ENCODE measurements around the gene NEGR1.

NEGR1 gene

DNA sequence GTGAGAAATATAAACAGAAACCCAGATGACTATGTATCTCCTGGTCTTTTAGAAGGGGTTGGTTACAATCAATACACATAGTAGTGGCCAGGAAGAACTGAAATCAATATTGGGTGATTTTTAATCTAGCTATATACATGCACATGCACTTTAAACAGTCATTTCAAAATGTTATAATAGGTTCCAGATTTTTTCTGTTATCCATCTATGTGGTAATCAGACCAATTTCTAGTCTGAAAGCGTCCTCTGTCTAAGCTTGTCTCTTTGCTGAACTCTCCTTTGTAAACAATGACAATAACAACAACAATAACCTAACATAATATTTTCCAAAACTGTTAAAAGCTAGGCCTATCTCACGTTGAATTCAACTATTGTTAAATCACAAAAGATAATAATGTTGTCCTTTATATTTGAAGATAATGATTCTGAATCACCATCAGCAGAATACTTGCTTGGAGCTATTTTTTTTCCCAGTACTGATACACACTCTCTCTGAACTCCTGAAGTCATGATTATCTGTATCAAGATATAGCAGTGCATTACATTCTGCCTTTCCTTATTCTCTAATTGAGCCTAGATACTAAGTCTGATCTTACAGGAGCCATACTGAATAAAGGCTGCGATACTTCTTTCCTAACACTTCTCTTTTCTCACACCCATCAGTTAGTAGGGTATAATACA is 704.7 kb downstream of the NEGR1 start:
- TF ChIP-seq, protein P1, sequence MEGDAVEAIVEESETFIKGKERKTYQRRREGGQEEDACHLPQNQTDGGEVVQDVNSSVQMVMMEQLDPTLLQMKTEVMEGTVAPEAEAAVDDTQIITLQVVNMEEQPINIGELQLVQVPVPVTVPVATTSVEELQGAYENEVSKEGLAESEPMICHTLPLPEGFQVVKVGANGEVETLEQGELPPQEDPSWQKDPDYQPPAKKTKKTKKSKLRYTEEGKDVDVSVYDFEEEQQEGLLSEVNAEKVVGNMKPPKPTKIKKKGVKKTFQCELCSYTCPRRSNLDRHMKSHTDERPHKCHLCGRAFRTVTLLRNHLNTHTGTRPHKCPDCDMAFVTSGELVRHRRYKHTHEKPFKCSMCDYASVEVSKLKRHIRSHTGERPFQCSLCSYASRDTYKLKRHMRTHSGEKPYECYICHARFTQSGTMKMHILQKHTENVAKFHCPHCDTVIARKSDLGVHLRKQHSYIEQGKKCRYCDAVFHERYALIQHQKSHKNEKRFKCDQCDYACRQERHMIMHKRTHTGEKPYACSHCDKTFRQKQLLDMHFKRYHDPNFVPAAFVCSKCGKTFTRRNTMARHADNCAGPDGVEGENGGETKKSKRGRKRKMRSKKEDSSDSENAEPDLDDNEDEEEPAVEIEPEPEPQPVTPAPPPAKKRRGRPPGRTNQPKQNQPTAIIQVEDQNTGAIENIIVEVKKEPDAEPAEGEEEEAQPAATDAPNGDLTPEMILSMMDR (IDR thresholded peaks at IDR 0.05; ENCODE audit: insufficient read depth, low read length, poor library complexity, severe bottlenecking): no peak
- H3K27me3 ChIP-seq (replicated peaks; ENCODE audit: control insufficient read depth, insufficient read depth, low read length): no peaks in the 10 kb centered on the region

DNA sequence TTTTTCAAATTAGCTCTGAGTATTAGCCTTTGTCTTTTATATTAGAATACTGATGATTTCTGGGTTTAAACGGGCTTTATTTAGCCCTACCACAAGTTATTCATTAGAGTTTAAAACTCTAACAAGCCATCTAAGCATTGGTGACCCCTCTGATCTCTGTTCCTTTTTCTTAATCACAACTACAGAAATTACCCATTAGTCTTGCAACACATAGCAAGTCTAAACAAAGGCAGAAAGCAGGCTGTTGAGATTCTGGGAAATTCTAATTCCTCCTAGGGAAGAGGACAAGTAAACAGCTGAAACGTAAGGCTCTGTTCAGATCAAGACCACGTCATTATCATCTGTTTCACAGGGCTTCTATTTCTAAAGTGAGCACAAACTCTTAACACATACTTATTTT is 710.3 kb downstream of the NEGR1 start:
- H3K36me3 ChIP-seq (ENCODE audit: control insufficient read depth, insufficient read depth, low read length): no peaks in the 10 kb centered on the region
- TF ChIP-seq, protein P1 (IDR thresholded peaks at IDR 0.05; ENCODE audit: insufficient read depth, low read length, poor library complexity, severe bottlenecking): no peak
- no peak overlapping the region for H3K4me3 ChIP-seq (replicated peaks; ENCODE audit: low read depth, low read length)
- no peak for DNase-seq (ENCODE audit: extremely low read depth, insufficient read length)
- H3K27me3 ChIP-seq (replicated peaks; ENCODE audit: control insufficient read depth, insufficient read depth, low read length): no peaks in the 10 kb centered on the region

More for the DNA sequence above, 704.7 kb downstream of the NEGR1 start:
- Histone ChIP-seq H3K4me3 (replicated peaks; ENCODE audit: low read depth, low read length) (no peak overlapping the region), H3K36me3 (ENCODE audit: control insufficient read depth, insufficient read depth, low read length) (no peaks in the 10 kb centered on the region)
- no peak for DNase-seq (ENCODE audit: extremely low read depth, insufficient read length)

DNA sequence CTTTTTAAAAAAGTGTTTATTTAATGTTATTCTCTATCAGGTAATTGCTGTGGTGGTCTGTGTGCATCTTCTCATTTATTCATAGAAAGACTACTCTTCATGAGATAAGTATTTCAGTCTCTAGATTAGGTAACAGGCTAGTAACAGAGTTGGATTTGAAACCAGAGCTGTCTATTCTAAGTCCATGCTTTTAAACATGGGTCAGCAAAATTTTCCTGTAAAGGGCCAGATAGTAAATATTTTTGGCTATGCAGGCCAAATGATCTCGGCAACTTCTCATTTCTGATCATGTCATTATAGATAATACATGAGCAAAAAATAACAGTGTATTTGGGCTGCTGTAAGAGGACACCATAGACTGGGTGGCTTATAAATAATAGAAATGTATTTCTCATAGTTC is 715.9 kb downstream of the NEGR1 start:
- no peak for DNase-seq (ENCODE audit: extremely low read depth, insufficient read length)
- Histone ChIP-seq H3K4me3 (replicated peaks; ENCODE audit: low read depth, low read length) (no peak overlapping the region), H3K27me3 (replicated peaks; ENCODE audit: control insufficient read depth, insufficient read depth, low read length) (no peaks in the 10 kb centered on the region), H3K36me3 (ENCODE audit: control insufficient read depth, insufficient read depth, low read length) (no peaks in the 10 kb centered on the region)
- TF ChIP-seq, protein P1 (IDR thresholded peaks at IDR 0.05; ENCODE audit: insufficient read depth, low read length, poor library complexity, severe bottlenecking): no peak

DNA sequence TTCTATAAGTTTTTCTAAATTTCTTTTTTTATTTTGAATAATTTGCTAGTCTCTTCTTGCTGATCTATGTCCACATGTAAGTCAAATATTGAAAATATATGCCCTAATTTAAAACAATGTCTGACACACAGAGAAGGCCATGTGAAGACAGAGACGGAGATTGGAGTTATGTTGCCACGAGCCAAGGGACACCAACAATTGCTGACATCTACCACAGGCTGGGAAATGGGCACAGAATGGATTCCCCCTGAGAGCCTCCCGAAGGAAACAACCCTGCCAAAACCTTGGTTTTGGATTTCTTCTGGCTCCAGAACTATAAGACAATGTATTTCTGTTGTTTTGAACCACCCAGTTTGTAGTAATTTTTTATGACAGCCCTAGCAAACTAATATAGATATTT is 716.5 kb downstream of the NEGR1 start:
- no peak for DNase-seq (ENCODE audit: extremely low read depth, insufficient read length)
- Histone ChIP-seq H3K4me3 (replicated peaks; ENCODE audit: low read depth, low read length) (no peak overlapping the region), H3K36me3 (ENCODE audit: control insufficient read depth, insufficient read depth, low read length) (no peaks in the 10 kb centered on the region), H3K27me3 (replicated peaks; ENCODE audit: control insufficient read depth, insufficient read depth, low read length) (no peaks in the 10 kb centered on the region)
- TF ChIP-seq, protein P1 (IDR thresholded peaks at IDR 0.05; ENCODE audit: insufficient read depth, low read length, poor library complexity, severe bottlenecking): no peak

DNA sequence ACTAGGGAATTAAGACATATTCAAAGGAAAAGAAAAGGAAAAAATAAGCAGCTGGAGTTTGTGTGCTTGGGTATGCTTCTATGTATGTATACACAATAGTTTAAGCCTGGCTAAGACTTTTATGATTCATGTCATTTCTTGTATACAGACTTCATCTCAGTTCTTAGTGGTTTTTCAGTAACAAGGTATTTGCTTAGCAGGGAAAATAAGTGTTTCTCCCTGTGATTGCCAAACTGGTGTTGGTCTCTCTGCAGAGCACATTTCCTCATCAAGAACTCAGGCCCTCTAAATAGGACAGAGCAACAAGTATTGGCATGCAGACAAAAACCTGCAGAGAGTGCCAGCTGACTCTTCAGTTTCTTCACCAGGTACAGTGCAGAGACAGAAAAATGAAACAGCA is 717.1 kb downstream of the NEGR1 start:
- no peak for DNase-seq (ENCODE audit: extremely low read depth, insufficient read length)
- Histone ChIP-seq H3K36me3 (ENCODE audit: control insufficient read depth, insufficient read depth, low read length) (no peaks in the 10 kb centered on the region), H3K4me3 (replicated peaks; ENCODE audit: low read depth, low read length) (no peak overlapping the region), H3K27me3 (replicated peaks; ENCODE audit: control insufficient read depth, insufficient read depth, low read length) (no peaks in the 10 kb centered on the region)
- TF ChIP-seq, protein P1 (IDR thresholded peaks at IDR 0.05; ENCODE audit: insufficient read depth, low read length, poor library complexity, severe bottlenecking): no peak

DNA sequence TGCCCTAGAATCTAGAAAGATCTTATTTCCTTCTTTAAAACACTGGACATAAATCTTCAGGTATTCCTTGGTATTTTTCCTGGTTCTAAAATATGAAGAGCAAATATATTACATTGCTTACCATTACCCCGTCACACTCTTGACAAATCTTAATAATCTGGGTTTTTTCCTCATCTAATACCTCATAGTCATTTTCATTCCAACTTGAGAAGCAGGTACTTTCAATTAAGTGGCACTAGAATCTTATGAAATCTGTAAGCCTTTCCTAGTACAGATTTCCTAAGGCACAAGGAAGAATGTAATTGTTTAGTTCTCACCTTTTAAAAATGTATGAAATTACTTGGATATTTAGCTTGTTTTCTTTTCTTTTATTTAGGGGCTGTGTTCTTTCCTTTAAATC is 720.0 kb downstream of the NEGR1 start:
- TF ChIP-seq, protein P1 (IDR thresholded peaks at IDR 0.05; ENCODE audit: insufficient read depth, low read length, poor library complexity, severe bottlenecking): no peak
- H3K4me3 ChIP-seq (replicated peaks; ENCODE audit: low read depth, low read length): no peak overlapping the region
- H3K27me3 ChIP-seq (replicated peaks; ENCODE audit: control insufficient read depth, insufficient read depth, low read length): no peaks in the 10 kb centered on the region
- no peaks in the 10 kb centered on the region for H3K36me3 ChIP-seq (ENCODE audit: control insufficient read depth, insufficient read depth, low read length)
- DNase-seq (ENCODE audit: extremely low read depth, insufficient read length): no peak
